HEK293 (cell line): Measurements from ENCODE around the gene UBXN6.

Source experiments
- CTCF ChIA-PET: fragments of 350-600 bp; formaldehyde crosslinking; extraction: SDS; loops from one replicate; lab custom pipeline; 2021; ENCODE audit warnings: antibody characterized with exemption; lab: Yijun Ruan, JAX
- POLR2A ChIA-PET: fragments of 300-600 bp; formaldehyde crosslinking; extraction: SDS; loops from one replicate; lab custom pipeline; 2020; ENCODE audit warnings: antibody characterized with exemption, inconsistent platforms; lab: Yijun Ruan, JAX
- H3K27ac ChIP-seq: fragments of 200-500 bp; sonication (Bioruptor generic); 2 replicates; pipeline ENCODE4 v1.5.1; 2014; ENCODE audit warnings: low read depth, low read length, control low read depth, inconsistent platforms; ENCODE audit errors: extremely low read depth
- H3K36me3 ChIP-seq, 2 experiments: fragments of 200-500 bp in 1 of 2; sonication (Bioruptor generic) in 1 of 2; 1 replicate in 1 of 2; 2 replicates in 1 of 2; pipeline ENCODE4 v1.5.1; 2014 to 2017; ENCODE audit warnings: inconsistent platforms in 2 of 2, low read length in 2 of 2; ENCODE audit not compliant: control insufficient read depth in 2 of 2, insufficient read depth in 1 of 2
- H3K4me1 ChIP-seq: fragments of 200-500 bp; sonication (Bioruptor generic); 2 replicates; pipeline ENCODE4 v1.5.1; 2014; ENCODE audit warnings: mild to moderate bottlenecking, low read length, inconsistent platforms; ENCODE audit not compliant: control insufficient read depth, insufficient read depth
- H3K4me3 ChIP-seq: 2 replicates; pipeline ENCODE4 v1.5.1; 2011; ENCODE audit warnings: low read depth, mild to moderate bottlenecking, control low read depth, low read length, moderate library complexity
- H3K9me3 ChIP-seq: fragments of 200-500 bp; sonication (Bioruptor generic); 2 replicates; pipeline ENCODE4 v1.5.1; 2014; ENCODE audit warnings: low read depth, low read length, inconsistent platforms; ENCODE audit not compliant: control insufficient read depth, insufficient read depth
- GLIS1 ChIP-seq: fragments of 450-650 bp; formaldehyde crosslinking; IDR thresholded peaks from 2 replicates; pipeline ENCODE4 v1.5.1; 2016; ENCODE audit warnings: missing biosample characterization, missing genetic modification characterization
- HOXD13 ChIP-seq: sonication (generic); formaldehyde crosslinking; IDR thresholded peaks from 2 replicates; pipeline ENCODE4 v1.8.0; 2022; ENCODE audit warnings: missing genetic modification reagents, borderline replicate concordance
- KLF1 ChIP-seq: fragments of 450-650 bp; formaldehyde crosslinking; IDR thresholded peaks from 2 replicates; pipeline ENCODE4 v1.5.1; 2016; ENCODE audit warnings: missing biosample characterization, missing genetic modification characterization
- KLF16 ChIP-seq: fragments of 450-650 bp; formaldehyde crosslinking; IDR thresholded peaks from 2 replicates; pipeline ENCODE4 v1.5.1; 2017; ENCODE audit warnings: missing biosample characterization, missing genetic modification characterization
- REPIN1 ChIP-seq: fragments of 450-650 bp; formaldehyde crosslinking; IDR thresholded peaks from 2 replicates; pipeline ENCODE4 v1.5.1; 2017; ENCODE audit warnings: missing biosample characterization, missing genetic modification characterization, low read depth
- SCRT1 ChIP-seq: fragments of 450-650 bp; formaldehyde crosslinking; IDR thresholded peaks from 2 replicates; pipeline ENCODE4 v1.5.1; 2016; ENCODE audit warnings: missing biosample characterization, missing genetic modification characterization, borderline replicate concordance
- SP7 ChIP-seq: fragments of 450-650 bp; formaldehyde crosslinking; IDR thresholded peaks from 2 replicates; pipeline ENCODE4 v1.5.1; 2016; ENCODE audit warnings: missing biosample characterization, missing genetic modification characterization
- TCF7L2 ChIP-seq: IDR thresholded peaks from 2 replicates; pipeline ENCODE4 v1.6.1; 2011; ENCODE audit warnings: low read depth, mild to moderate bottlenecking, inconsistent platforms, low read length, moderate library complexity, borderline replicate concordance
- YY1 ChIP-seq: fragments of 450-650 bp; formaldehyde crosslinking; IDR thresholded peaks from 2 replicates; pipeline ENCODE4 v1.5.1; 2018; ENCODE audit warnings: missing biosample characterization, missing genetic modification characterization
- ZFHX2 ChIP-seq: fragments of 450-650 bp; formaldehyde crosslinking; conservative IDR thresholded peaks from 2 replicates; pipeline ENCODE4 v1.5.1; 2016; ENCODE audit warnings: missing biosample characterization, missing genetic modification characterization
- ZFP3 ChIP-seq: fragments of 450-650 bp; formaldehyde crosslinking; IDR thresholded peaks from 2 replicates; pipeline ENCODE4 v1.5.1; 2016; ENCODE audit warnings: low read depth, missing biosample characterization, missing genetic modification characterization
- ZFP41 ChIP-seq: fragments of 450-650 bp; formaldehyde crosslinking; IDR thresholded peaks from 2 replicates; pipeline ENCODE4 v1.5.1; 2016; ENCODE audit warnings: missing biosample characterization, missing genetic modification characterization, borderline replicate concordance
- ZIC2 ChIP-seq: fragments of 450-650 bp; formaldehyde crosslinking; IDR thresholded peaks from 2 replicates; pipeline ENCODE4 v1.5.1; 2016; ENCODE audit warnings: missing biosample characterization, missing genetic modification characterization
- ZNF114 ChIP-seq: fragments of 450-650 bp; formaldehyde crosslinking; IDR thresholded peaks from 2 replicates; pipeline ENCODE4 v1.5.0; 2017; ENCODE audit warnings: missing biosample characterization, missing genetic modification characterization
- ZNF138 ChIP-seq: fragments of 450-650 bp; formaldehyde crosslinking; IDR thresholded peaks from 2 replicates; pipeline ENCODE4 v1.5.1; 2016; ENCODE audit warnings: missing biosample characterization, missing genetic modification characterization, borderline replicate concordance
- ZNF140 ChIP-seq: fragments of 450-650 bp; formaldehyde crosslinking; IDR thresholded peaks from 2 replicates; pipeline ENCODE4 v1.5.1; 2016; ENCODE audit warnings: missing biosample characterization, missing genetic modification characterization
- ZNF157 ChIP-seq: fragments of 450-650 bp; formaldehyde crosslinking; IDR thresholded peaks from 2 replicates; pipeline ENCODE4 v1.5.1; 2016; ENCODE audit warnings: missing biosample characterization, missing genetic modification characterization
- ZNF423 ChIP-seq: fragments of 450-650 bp; formaldehyde crosslinking; IDR thresholded peaks from 2 replicates; pipeline ENCODE4 v1.5.1; 2016; ENCODE audit warnings: missing biosample characterization, missing genetic modification characterization
- ZNF600 ChIP-seq: fragments of 450-650 bp; formaldehyde crosslinking; IDR thresholded peaks from 2 replicates; pipeline ENCODE4 v1.5.1; 2016; ENCODE audit warnings: missing biosample characterization, missing genetic modification characterization
- ZNF610 ChIP-seq: fragments of 450-650 bp; formaldehyde crosslinking; IDR thresholded peaks from 2 replicates; pipeline ENCODE4 v1.5.1; 2016; ENCODE audit warnings: missing biosample characterization, missing genetic modification characterization, borderline replicate concordance
- ZNF768 ChIP-seq: fragments of 450-650 bp; formaldehyde crosslinking; IDR thresholded peaks from 2 replicates; pipeline ENCODE4 v1.5.1; 2018; ENCODE audit warnings: missing biosample characterization, mild to moderate bottlenecking, missing genetic modification characterization
- ZNF837 ChIP-seq: fragments of 450-650 bp; formaldehyde crosslinking; IDR thresholded peaks from 2 replicates; pipeline ENCODE4 v1.5.1; 2016; ENCODE audit warnings: missing biosample characterization, missing genetic modification characterization
- ZSCAN30 ChIP-seq: fragments of 450-650 bp; IDR thresholded peaks from 2 replicates; pipeline ENCODE4 v1.5.1; 2018; ENCODE audit warnings: missing biosample characterization, mild to moderate bottlenecking, missing genetic modification characterization, moderate library complexity
- TF ChIP-seq, protein P1 (sequence below): fragments of 450-650 bp; formaldehyde crosslinking; IDR thresholded peaks from 2 replicates; pipeline ENCODE4 v1.5.1; 2016; ENCODE audit warnings: missing biosample characterization, missing genetic modification characterization
- TF ChIP-seq, protein P2 (sequence below): fragments of 450-650 bp; formaldehyde crosslinking; IDR thresholded peaks from 2 replicates; pipeline ENCODE4 v1.5.1; 2016; ENCODE audit warnings: missing biosample characterization, missing genetic modification characterization
- TF ChIP-seq, protein P3 (sequence below): fragments of 450-650 bp; formaldehyde crosslinking; IDR thresholded peaks from 2 replicates; pipeline ENCODE4; 2016; ENCODE audit warnings: missing biosample characterization, missing genetic modification characterization
- TF ChIP-seq, protein P4 (sequence below): fragments of 450-650 bp; formaldehyde crosslinking; IDR thresholded peaks from 2 replicates; pipeline ENCODE4 v1.5.1; 2016; ENCODE audit warnings: missing biosample characterization, missing genetic modification characterization
- TF ChIP-seq, protein P5 (sequence below): fragments of 450-650 bp; formaldehyde crosslinking; IDR thresholded peaks from 2 replicates; pipeline ENCODE4 v1.5.1; 2016; ENCODE audit warnings: missing biosample characterization, missing genetic modification characterization

UBXN6 gene

DNA sequence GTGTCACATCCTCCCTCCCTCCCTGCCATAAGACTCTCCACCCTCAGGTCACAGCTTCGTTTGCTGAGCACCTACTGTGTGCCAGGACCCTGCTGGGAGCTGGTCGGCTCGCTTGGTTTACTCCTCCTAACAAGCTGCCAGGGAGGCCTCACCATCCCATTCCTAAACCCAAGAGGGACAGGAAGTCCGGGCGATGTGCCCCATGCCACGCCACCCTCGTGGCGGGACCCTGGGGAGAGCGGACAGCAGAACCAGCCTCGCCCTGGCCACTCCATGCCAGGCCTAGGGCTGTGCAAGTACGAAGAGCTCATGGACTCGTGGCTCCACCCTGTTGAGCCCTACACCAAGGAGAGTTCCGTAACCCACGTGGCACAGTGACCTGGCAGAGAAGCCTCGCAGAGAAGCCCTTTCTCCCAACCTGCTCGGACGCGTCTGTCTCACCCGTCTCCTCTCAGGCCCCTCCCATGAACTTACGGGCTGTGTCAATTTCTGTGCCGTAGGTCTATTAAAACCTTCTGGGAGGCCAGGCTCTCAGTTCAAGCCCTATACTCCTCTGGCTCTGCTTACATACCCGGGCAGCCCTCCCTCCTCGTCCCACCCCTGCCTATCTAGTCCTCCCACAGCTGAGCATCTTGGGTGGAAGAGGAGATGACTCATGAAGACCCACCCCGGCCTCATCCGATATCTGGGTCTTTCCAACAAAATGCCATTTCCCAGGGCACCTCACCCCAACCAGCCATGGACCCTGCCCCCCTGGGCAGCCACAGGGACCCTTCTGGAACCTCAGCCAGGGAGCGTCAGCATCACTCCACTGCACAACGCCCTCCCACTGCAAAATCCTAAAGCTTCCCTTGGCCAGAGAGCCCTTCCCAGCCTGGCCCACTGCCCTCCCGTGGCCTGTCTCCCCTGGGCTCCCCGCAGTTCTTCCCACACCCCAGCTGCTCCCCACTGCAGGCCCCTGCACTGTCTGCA lies 2.6 kb downstream of the UBXN6 start:
- H3K27ac ChIP-seq = peak overlapping the region; percentile 26
- peaks cover 7% of the 10 kb centered on the region for H3K4me1 ChIP-seq
- CTCF ChIA-PET = interaction anchor here (0.5 to 1.5 kb wide), 4 partner anchors 9 to 188 kb away, joined by 3 to 4 read pairs (median 4); no protein-coding TSS in a partner anchor
- POLR2A ChIA-PET = interaction anchor here (0.7 to 4.9 kb wide), 6 partner anchors 9 to 50 kb away, joined by 3 to 23 read pairs (median 3); partner anchors contain the start of gene HDGFL2
- no peak overlapping the region for H3K4me3 ChIP-seq
- peaks cover 17 to 46% of the 10 kb centered on the region in 2 experiments for H3K36me3 ChIP-seq
- H3K9me3 ChIP-seq = no peaks in the 10 kb centered on the region
- TF ChIP-seq ZIC2 (tag by site-specific recombination) (peak; percentile 79), ZNF140 (tag by site-specific recombination) (no peak), ZNF157 (tag by site-specific recombination) (no peak), ZNF837 (tag by site-specific recombination) (no peak), ZNF138 (tag by site-specific recombination) (no peak), YY1 (tag by site-specific recombination) (no peak), ZFP41 (no peak), ZFP3 (no peak), SCRT1 (tag by site-specific recombination) (no peak), KLF16 (tag by site-specific recombination) (no peak), HOXD13 (no peak), ZSCAN30 (tag by site-specific recombination) (no peak), SP7 (tag by site-specific recombination) (no peak), KLF1 (tag by site-specific recombination) (no peak), ZNF600 (tag by site-specific recombination) (no peak), ZFHX2 (tag by site-specific recombination) (peak; percentile 55), ZNF423 (no peak), ZNF114 (tag by site-specific recombination) (no peak), REPIN1 (no peak), TCF7L2 (no peak), GLIS1 (peak; percentile 92), ZNF768 (no peak), ZNF610 (tag by site-specific recombination) (no peak)
- TF ChIP-seq, protein P1, sequence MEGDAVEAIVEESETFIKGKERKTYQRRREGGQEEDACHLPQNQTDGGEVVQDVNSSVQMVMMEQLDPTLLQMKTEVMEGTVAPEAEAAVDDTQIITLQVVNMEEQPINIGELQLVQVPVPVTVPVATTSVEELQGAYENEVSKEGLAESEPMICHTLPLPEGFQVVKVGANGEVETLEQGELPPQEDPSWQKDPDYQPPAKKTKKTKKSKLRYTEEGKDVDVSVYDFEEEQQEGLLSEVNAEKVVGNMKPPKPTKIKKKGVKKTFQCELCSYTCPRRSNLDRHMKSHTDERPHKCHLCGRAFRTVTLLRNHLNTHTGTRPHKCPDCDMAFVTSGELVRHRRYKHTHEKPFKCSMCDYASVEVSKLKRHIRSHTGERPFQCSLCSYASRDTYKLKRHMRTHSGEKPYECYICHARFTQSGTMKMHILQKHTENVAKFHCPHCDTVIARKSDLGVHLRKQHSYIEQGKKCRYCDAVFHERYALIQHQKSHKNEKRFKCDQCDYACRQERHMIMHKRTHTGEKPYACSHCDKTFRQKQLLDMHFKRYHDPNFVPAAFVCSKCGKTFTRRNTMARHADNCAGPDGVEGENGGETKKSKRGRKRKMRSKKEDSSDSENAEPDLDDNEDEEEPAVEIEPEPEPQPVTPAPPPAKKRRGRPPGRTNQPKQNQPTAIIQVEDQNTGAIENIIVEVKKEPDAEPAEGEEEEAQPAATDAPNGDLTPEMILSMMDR (tag by site-specific recombination) = no peak
- TF ChIP-seq, protein P2, sequence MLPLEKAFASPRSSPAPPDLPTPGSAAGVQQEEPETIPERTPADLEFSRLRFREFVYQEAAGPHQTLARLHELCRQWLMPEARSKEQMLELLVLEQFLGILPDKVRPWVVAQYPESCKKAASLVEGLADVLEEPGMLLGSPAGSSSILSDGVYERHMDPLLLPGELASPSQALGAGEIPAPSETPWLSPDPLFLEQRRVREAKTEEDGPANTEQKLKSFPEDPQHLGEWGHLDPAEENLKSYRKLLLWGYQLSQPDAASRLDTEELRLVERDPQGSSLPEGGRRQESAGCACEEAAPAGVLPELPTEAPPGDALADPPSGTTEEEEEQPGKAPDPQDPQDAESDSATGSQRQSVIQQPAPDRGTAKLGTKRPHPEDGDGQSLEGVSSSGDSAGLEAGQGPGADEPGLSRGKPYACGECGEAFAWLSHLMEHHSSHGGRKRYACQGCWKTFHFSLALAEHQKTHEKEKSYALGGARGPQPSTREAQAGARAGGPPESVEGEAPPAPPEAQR (tag by site-specific recombination) = no peak
- TF ChIP-seq, protein P3, sequence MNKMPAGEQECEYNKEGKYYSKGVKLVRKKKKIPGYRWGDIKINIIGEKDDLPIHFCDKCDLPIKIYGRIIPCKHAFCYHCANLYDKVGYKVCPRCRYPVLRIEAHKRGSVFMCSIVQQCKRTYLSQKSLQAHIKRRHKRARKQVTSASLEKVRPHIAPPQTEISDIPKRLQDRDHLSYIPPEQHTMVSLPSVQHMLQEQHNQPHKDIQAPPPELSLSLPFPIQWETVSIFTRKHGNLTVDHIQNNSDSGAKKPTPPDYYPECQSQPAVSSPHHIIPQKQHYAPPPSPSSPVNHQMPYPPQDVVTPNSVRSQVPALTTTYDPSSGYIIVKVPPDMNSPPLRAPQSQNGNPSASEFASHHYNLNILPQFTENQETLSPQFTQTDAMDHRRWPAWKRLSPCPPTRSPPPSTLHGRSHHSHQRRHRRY = no peak
- TF ChIP-seq, protein P4, sequence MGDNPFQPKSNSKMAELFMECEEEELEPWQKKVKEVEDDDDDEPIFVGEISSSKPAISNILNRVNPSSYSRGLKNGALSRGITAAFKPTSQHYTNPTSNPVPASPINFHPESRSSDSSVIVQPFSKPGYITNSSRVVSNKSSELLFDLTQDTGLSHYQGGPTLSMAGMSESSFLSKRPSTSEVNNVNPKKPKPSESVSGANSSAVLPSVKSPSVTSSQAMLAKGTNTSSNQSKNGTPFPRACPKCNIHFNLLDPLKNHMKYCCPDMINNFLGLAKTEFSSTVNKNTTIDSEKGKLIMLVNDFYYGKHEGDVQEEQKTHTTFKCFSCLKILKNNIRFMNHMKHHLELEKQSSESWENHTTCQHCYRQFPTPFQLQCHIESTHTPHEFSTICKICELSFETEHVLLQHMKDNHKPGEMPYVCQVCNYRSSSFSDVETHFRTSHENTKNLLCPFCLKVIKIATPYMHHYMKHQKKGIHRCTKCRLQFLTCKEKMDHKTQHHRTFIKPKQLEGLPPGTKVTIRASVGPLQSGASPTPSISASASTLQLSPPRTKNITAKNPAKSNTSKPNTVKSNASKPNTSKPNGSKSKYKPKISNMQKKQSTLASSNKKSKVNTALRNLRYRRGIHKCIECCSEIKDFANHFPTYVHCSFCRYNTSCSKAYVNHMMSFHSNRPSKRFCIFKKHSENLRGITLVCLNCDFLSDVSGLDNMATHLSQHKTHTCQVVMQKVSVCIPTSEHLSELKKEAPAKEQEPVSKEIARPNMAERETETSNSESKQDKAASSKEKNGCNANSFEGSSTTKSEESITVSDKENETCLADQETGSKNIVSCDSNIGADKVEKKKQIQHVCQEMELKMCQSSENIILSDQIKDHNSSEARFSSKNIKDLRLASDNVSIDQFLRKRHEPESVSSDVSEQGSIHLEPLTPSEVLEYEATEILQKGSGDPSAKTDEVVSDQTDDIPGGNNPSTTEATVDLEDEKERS (tag by site-specific recombination) = no peak
- TF ChIP-seq, protein P5, sequence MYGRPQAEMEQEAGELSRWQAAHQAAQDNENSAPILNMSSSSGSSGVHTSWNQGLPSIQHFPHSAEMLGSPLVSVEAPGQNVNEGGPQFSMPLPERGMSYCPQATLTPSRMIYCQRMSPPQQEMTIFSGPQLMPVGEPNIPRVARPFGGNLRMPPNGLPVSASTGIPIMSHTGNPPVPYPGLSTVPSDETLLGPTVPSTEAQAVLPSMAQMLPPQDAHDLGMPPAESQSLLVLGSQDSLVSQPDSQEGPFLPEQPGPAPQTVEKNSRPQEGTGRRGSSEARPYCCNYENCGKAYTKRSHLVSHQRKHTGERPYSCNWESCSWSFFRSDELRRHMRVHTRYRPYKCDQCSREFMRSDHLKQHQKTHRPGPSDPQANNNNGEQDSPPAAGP (tag by site-specific recombination) = peak; percentile 65
